HCT116 (cell line): Measurements from ENCODE around the gene SIRPB2. TPM values are rescaled to one million over a fixed set of nuclear protein-coding genes. Genes with fewer than 3 reads are reported as not detected.

Experiments
- ATAC-seq: fragments of 200-7000 bp; cut with Tn5 transposase; 2 replicates; pipeline ENCODE4 v1.9.1; 2020; ENCODE audit warnings: mild to moderate bottlenecking, moderate library complexity
- BruUV-seq: library from RNA; stranded (reverse); fragments of 400-500 nt; replicated peaks from 2 replicates; lab custom pipeline; 2021; lab: Mats Ljungman, UMichigan
- CTCF ChIA-PET: fragments of 300-600 bp; sonication (Branson Sonifier 250); formaldehyde crosslinking; loops from one replicate; lab custom pipeline; 2021; ENCODE audit warnings: antibody characterized with exemption; lab: Charles Lee
- POLR2A ChIA-PET: fragments of 300-600, 350-600 bp; sonication (Branson Sonifier 250); formaldehyde crosslinking; loops from one replicate; lab custom pipeline; 2021; ENCODE audit warnings: antibody characterized with exemption; lab: Charles Lee
- RAD21 ChIA-PET, 2 experiments: fragments of 300-600 bp; sonication (Branson Sonifier 250); formaldehyde crosslinking; loops; one replicate each; lab custom pipeline; 2023; ENCODE audit warnings: low total read pairs in 2 of 2; ENCODE audit not compliant: uncharacterized antibody in 2 of 2, unreplicated experiment in 2 of 2, low non-redundant PET in 1 of 2; lab: Charles Lee
- DNase-seq: peaks from one replicate; pipeline ENCODE4 v3.0.0-alpha.2; 2010; ENCODE audit warnings: low read depth, low spot score
- H2AFZ ChIP-seq: fragments of 200-600 bp; shearing (Covaris generic), sonication (generic); 2 replicates; pipeline ENCODE4 v1.6.1; 2017; ENCODE audit warnings: low read depth, mixed run types, mixed read lengths, antibody characterized with exemption, low read length; ENCODE audit not compliant: poor library complexity, severe bottlenecking
- H3K27ac ChIP-seq: 2 replicates; pipeline ENCODE4 v1.5.1; 2012; ENCODE audit warnings: low read depth, low read length
- H3K27me3 ChIP-seq: fragments of 200-600 bp; sonication (generic); 2 replicates; pipeline ENCODE4 v1.6.1; 2016; ENCODE audit warnings: mixed run types, low read length, mixed read lengths; ENCODE audit not compliant: insufficient read depth
- H3K36me3 ChIP-seq, 2 experiments: fragments of 200-500 bp in 1 of 2; fragments of 200-600 bp in 1 of 2; sonication (Bioruptor generic) in 1 of 2; sonication (generic) in 1 of 2; 2 replicates each; pipeline versions ENCODE4 v1.5.1 to v1.6.1; 2014 to 2016; ENCODE audit warnings: low read length in 2 of 2, inconsistent platforms in 1 of 2, mixed read lengths in 1 of 2, mixed run types in 1 of 2; ENCODE audit not compliant: insufficient read depth in 2 of 2, control insufficient read depth in 1 of 2
- H3K4me1 ChIP-seq, 2 experiments: fragments of 200-600 bp in 1 of 2; sonication (generic) in 1 of 2; 2 replicates each; pipeline versions ENCODE4 v1.5.1 to v1.6.1; 2012 to 2017; ENCODE audit warnings: low read length in 2 of 2, inconsistent platforms in 1 of 2, mild to moderate bottlenecking in 1 of 2, mixed read lengths in 1 of 2, mixed run types in 1 of 2, moderate library complexity in 1 of 2; ENCODE audit not compliant: insufficient read depth in 2 of 2, control insufficient read depth in 1 of 2
- H3K4me2 ChIP-seq: fragments of 200-600 bp; sonication (generic); 2 replicates; pipeline ENCODE4 v1.6.1; 2017; ENCODE audit warnings: mixed run types, low read length, mixed read lengths
- H3K4me3 ChIP-seq, 2 experiments: fragments of 200-600 bp in 1 of 2; sonication (generic) in 1 of 2; replicated peaks in 1 of 2; 2 replicates each; pipeline ENCODE4 v1.5.1; 2011 to 2016; ENCODE audit warnings: low read length in 2 of 2, control low read depth in 1 of 2, low read depth in 1 of 2, mild to moderate bottlenecking in 1 of 2, mixed read lengths in 1 of 2, mixed run types in 1 of 2
- H3K79me2 ChIP-seq: fragments of 200-600 bp; sonication (generic); 2 replicates; pipeline ENCODE4 v1.6.1; 2017; ENCODE audit warnings: mild to moderate bottlenecking, mixed run types, low read length, moderate library complexity, mixed read lengths; ENCODE audit not compliant: insufficient read depth
- H3K9ac ChIP-seq: fragments of 200-600 bp; sonication (generic); 2 replicates; pipeline ENCODE4 v1.6.1; 2016; ENCODE audit warnings: low read length, mixed read lengths
- H3K9me2 ChIP-seq: fragments of 200-600 bp; sonication (generic), shearing (Covaris generic); 2 replicates; pipeline ENCODE4 v1.6.1; 2017; ENCODE audit warnings: mixed run types, mild to moderate bottlenecking, moderate library complexity; ENCODE audit not compliant: insufficient read depth
- H3K9me3 ChIP-seq, 2 experiments: fragments of 200-500 bp in 1 of 2; fragments of 200-600 bp in 1 of 2; sonication (Bioruptor generic) in 1 of 2; sonication (generic) in 1 of 2; 2 replicates each; pipeline ENCODE4 v1.6.1; 2014 to 2017; ENCODE audit warnings: low read length in 2 of 2, mixed read lengths in 2 of 2, inconsistent platforms in 1 of 2, low read depth in 1 of 2, mild to moderate bottlenecking in 1 of 2, mixed run types in 1 of 2, moderate library complexity in 1 of 2; ENCODE audit not compliant: control insufficient read depth in 1 of 2, insufficient read depth in 1 of 2
- H4K20me1 ChIP-seq: fragments of 200-600 bp; sonication (generic), shearing (Covaris generic); 2 replicates; pipeline ENCODE4 v1.6.1; 2017; ENCODE audit warnings: mixed run types, mild to moderate bottlenecking, moderate library complexity; ENCODE audit not compliant: insufficient read depth
- CTCF ChIP-seq, 3 experiments: fragments of 200-600 bp in 1 of 3; sonication (generic) in 1 of 3; IDR thresholded peaks in 2 of 3; conservative IDR thresholded peaks in 1 of 3; 2 replicates each; pipeline ENCODE4 v1.5.1; 2012 to 2017; ENCODE audit warnings: low read depth in 2 of 3, low read length in 2 of 3, antibody characterized with exemption in 1 of 3, borderline replicate concordance in 1 of 3, control low read depth in 1 of 3, mild to moderate bottlenecking in 1 of 3, mixed read lengths in 1 of 3, mixed run types in 1 of 3, moderate library complexity in 1 of 3; ENCODE audit not compliant: insufficient read depth in 1 of 3
- RAD21 ChIP-seq: IDR thresholded peaks from 2 replicates; pipeline ENCODE4 v1.6.1; 2012; ENCODE audit warnings: low read depth, mild to moderate bottlenecking
- SRF ChIP-seq: IDR thresholded peaks from 2 replicates; pipeline ENCODE4 v1.6.1; 2012; ENCODE audit warnings: low read depth
- intact Hi-C: fragments of 100-400 bp; cut with micrococcal nuclease; formaldehyde crosslinking; loops from 2 replicates; pipeline ENCODE4 v1.10.0; 2022
- total RNA-seq: library from RNA; stranded (reverse); gene quantifications from one replicate; pipeline ENCODE4 v1.2.1, GENCODE V29; 2021; ENCODE audit not compliant: unreplicated experiment
- TF ChIP-seq, protein P1 (sequence below): IDR thresholded peaks from 2 replicates; pipeline ENCODE4 v1.6.1; 2012; ENCODE audit warnings: low read depth

The SIRPB2 gene
- total RNA-seq, 1 experiment from 2014 or later, result not detected

DNA sequence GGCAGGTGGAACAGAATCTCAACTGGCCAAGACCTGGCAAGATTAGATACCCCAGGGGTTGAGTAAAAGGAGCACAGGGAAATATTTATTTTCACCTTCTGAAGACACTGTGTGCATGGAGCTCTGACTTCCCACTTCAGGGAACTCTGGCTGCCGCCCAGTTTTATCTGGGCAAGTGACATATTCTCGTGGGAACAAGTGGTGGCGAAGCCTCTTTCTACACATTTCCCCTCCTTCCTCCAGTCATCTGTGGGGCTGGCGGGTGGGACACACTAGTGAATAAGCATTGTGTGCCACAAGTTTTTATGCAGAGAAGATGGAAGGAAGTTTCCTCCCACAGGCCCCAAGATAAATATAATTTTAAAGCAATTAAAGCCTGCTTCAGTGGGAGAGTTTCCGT lies 48.1 kb downstream of the SIRPB2 start:
- TF ChIP-seq SRF, result no peak
- no peak for TF ChIP-seq CTCF (IDR thresholded peaks at IDR 0.05 in 2 of 3, conservative IDR thresholded peaks at IDR 0.05 in 1 of 3; ENCODE audit: borderline replicate concordance in 1 of 3, insufficient read depth in 1 of 3, low read depth in 2 of 3, low read length in 2 of 3)
- TF ChIP-seq, protein P1, sequence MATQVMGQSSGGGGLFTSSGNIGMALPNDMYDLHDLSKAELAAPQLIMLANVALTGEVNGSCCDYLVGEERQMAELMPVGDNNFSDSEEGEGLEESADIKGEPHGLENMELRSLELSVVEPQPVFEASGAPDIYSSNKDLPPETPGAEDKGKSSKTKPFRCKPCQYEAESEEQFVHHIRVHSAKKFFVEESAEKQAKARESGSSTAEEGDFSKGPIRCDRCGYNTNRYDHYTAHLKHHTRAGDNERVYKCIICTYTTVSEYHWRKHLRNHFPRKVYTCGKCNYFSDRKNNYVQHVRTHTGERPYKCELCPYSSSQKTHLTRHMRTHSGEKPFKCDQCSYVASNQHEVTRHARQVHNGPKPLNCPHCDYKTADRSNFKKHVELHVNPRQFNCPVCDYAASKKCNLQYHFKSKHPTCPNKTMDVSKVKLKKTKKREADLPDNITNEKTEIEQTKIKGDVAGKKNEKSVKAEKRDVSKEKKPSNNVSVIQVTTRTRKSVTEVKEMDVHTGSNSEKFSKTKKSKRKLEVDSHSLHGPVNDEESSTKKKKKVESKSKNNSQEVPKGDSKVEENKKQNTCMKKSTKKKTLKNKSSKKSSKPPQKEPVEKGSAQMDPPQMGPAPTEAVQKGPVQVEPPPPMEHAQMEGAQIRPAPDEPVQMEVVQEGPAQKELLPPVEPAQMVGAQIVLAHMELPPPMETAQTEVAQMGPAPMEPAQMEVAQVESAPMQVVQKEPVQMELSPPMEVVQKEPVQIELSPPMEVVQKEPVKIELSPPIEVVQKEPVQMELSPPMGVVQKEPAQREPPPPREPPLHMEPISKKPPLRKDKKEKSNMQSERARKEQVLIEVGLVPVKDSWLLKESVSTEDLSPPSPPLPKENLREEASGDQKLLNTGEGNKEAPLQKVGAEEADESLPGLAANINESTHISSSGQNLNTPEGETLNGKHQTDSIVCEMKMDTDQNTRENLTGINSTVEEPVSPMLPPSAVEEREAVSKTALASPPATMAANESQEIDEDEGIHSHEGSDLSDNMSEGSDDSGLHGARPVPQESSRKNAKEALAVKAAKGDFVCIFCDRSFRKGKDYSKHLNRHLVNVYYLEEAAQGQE, result no peak
- no peak for TF ChIP-seq RAD21
- Histone ChIP-seq H3K4me3 (no peak overlapping the region), H3K9me3 (no peaks in the 10 kb centered on the region), H3K4me2 (no peak overlapping the region), H3K4me1 (no peaks in the 10 kb centered on the region), H4K20me1 (no peaks in the 10 kb centered on the region), H2AFZ (no peak overlapping the region), H3K79me2 (no peaks in the 10 kb centered on the region), H3K27ac (no peak overlapping the region), H3K9ac (no peak overlapping the region), H3K36me3 (peaks cover 41 to 56% of the 10 kb centered on the region in 2 experiments), H3K9me2 (no peaks in the 10 kb centered on the region), H3K27me3 (no peaks in the 10 kb centered on the region)
- ChIA-PET RAD21 (no interaction called here), POLR2A (no interaction called here), CTCF (no interaction called here)
- DNase-seq (no peak), ATAC-seq (no peak)
- no TSS peak for BruUV-seq
- intact Hi-C loops, result no loop called here
